ENCODE measurements around the gene ENO4.

- TF ChIP-seq CTCF (IDR thresholded peaks at IDR 0.05) (no peak), POLR2A (IDR thresholded peaks at IDR 0.05) (no peak)
Observed at GRCh38 chr10:116857156-116857555, 7.9 kb downstream of the ENO4 start.
